Activated gamma-delta T cell treated with Interleukin-2 at 50 U/mL for 16 hours (primary cell): Measurements from ENCODE around the gene MYO1E.
"Not testable (repeated sequence)": the region's sequence is repeated elsewhere in the genome, so short reads cannot be mapped to it uniquely, and the experiment has no call there.

Experiments used
- DNase-seq: peaks from one replicate; pipeline ENCODE4 v3.0.0-alpha.2; 2020

The MYO1E gene

DNA sequence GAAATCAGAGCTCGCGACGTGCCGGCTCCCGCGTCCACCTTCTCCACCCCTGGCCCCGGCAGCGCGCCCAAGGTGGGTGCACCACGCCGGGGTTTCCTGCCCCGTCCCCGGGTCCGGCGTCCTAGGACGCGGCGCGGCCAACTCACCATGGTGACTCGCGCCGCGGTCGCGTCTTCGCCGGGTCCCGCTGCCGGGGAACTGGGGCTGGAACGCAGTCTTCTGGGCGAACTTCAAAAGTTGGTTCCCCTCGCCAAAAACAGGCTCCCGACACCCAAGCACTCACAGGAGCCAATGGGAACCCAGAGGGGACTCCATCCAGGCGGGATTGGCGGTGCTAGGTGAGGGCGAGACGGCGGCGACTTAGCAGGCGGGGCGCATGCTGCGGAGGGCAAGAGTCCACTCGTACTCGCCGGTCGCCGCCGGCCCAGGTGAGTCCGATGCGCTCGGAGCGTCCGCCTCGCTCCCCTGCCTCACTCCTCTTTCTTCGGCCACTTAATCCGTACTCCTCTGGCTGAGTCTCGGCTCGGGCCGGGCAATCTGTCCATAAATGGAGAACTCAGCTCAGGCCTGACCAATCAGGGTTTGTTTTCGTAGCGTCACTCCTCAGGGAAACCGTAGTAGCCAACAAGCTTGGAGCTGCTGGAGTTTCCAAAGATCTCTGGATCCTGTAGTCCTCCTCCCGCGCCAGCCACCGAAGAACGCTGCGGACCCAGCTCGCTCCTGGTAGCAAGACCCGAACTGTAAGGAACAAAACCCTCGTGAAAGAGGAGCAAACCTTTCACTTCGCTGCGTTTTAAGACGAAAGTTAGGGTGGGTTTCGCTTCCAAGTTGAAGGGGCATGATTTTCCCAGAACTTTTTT is at the start of gene MYO1E:
TSS of gene MYO1E (minus strand) at position 520 of the 860 bp plus-strand sequence. CDS start at position 149, 371 bp downstream.
- peak; percentile 14 for DNase-seq

DNA sequence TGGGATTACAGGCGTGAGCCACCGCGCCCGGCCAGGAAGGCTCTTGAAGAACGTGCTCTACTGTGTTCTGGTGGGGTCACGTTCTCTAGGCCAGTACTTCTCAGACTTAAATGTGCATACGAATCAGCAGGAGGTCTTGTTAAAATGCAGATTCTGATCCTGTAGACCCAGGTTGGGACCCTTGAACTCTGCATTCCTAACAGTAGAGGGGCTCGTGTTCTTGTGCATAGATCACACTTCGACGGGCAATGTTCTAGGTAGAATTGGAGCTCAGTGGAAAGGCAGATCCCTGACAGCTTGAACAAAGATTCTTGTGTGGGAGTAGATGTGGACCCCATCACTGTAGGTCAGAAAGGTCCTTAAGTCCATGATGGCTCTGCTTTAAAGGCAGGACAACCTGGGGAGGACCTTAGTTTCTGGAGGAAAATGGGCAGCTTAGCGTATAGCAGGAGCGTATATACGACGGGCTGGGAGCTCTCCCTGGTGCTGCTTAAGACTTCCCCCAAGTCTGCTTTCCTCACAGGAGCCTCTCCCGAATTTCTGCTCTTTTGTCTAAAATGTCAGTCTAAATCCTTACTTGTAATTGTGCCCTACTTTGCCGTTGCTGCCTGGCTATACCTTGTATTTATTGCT is 48.4 kb upstream of the MYO1E start:
- DNase-seq = no peak

DNA sequence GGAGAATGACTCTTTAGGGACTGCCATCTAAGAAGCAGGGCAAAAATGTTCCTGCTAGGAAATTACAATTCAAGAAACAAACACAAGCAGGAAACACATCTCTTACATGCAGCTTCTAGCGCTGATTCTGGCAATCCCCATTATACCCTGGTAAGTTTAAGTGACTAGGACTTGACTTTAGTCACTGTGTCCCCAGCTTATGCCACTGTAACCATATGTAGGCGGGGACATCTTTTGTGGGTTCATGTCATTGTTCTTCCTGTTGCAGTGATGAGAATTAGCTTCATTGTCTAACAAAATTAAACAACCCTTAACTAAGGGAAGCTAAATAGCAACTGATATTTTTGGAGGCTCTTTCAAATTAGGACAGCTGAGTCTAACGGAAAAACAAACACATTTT is 47.4 kb upstream of the MYO1E start:
- DNase-seq = no peak

DNA sequence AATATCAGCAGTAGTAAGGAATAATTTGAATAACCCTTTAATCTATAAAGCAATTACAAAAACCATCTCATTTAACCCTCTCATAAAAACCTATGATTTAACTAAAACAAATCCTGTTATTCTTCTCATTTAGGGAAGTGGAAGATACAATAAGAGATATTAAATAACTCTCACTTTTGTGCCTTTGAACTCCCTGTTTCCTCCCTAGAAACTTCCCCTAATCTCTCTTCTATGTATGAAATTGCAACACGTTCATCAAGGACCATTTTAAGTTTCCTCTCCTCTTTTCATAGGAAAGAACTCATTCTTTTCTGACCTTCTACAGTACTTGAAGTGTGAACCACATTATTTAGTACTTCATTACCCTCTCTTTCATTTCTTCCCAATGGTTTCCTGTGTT is 46.5 kb upstream of the MYO1E start:
- no peak for DNase-seq

DNA sequence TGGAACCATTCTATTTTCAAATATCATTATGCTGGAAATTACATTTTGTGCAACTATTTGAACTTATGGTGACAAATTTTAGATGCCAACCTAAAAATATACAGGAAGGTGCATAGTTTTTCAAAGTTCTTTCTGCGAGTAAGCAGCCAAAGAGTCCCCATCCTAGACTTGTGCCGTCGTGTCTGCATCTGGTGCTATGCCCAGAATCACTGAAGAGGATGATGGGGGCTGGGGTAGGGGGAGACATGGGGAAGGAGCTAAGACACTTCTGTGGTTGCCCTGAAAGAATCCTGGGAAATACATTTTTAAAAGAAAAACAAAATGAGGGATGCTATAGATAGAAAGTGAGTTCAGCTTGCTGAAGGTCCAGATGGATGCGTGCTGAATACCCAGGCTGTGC is 44.1 kb upstream of the MYO1E start:
- no peak for DNase-seq

DNA sequence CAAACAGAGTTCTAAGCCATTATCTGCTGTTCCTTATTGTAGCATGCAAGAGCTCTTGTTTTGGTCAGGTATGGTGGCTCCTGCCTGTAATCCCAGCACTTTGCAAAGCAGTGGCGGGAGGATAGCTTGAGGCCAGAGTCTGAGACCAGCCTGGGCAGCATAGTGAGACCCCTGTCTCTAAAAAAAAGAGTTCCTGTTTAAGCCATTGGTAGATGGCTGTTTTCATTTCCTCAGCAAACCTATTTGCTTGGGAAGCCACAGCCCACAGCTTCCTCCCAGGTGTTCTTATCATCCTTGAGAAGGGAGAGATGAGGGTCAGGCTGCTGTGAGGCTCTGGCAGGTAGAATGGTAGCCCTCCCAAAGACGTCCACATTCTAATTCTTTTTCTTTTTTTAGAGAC is 40.9 kb upstream of the MYO1E start:
- DNase-seq = no peak

GRCh38 chr15:59410391-59410896 is 37.8 kb upstream of the MYO1E start:
- no peak for DNase-seq

GRCh38 chr15:59407946-59408345 is 35.3 kb upstream of the MYO1E start:
- DNase-seq = no peak

- DNase-seq = no peak
Observed at GRCh38 chr15:59406446-59406845, 33.8 kb upstream of the MYO1E start.

- no peak for DNase-seq
Observed at GRCh38 chr15:59405079-59405478, 32.4 kb upstream of the MYO1E start.

GRCh38 chr15:59401824-59402569 is 29.3 kb upstream of the MYO1E start:
- no peak for DNase-seq

DNA sequence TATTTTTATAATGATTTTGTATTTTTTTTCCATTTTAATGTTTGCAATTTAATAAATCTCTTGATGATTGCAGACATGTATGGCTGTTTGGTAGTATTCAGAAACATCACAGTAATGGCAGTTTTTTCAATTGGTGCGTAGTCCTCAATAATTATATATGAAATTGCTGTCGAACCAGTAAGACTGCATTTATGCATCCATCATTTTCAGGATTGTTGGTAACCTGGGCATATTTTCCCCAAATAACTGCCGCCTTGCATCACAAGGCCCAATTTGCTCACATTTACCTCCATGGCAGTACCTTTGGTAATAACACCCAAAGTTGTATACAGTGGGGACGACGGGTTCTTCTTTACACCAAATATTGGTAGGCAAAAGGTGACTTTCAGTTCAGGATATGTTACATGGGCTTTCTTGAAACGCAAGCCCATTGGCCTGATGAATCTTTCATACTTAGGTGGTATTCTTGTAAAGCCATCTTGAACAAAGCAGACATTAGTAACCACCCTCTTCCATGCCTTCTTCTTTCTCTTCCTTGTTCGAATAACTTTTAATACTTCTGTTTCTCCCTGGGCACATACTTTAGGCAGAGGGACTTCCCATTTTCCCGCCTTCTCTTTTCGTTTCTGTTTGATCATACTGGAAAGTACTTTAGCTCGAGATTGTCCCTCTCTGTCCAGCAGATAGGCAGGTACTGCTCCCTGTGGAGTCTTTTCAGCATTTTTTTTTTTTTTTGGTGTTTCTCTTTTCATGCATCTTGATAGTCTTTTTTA is 28.6 kb upstream of the MYO1E start:
- not testable (repeated sequence) for DNase-seq

DNA sequence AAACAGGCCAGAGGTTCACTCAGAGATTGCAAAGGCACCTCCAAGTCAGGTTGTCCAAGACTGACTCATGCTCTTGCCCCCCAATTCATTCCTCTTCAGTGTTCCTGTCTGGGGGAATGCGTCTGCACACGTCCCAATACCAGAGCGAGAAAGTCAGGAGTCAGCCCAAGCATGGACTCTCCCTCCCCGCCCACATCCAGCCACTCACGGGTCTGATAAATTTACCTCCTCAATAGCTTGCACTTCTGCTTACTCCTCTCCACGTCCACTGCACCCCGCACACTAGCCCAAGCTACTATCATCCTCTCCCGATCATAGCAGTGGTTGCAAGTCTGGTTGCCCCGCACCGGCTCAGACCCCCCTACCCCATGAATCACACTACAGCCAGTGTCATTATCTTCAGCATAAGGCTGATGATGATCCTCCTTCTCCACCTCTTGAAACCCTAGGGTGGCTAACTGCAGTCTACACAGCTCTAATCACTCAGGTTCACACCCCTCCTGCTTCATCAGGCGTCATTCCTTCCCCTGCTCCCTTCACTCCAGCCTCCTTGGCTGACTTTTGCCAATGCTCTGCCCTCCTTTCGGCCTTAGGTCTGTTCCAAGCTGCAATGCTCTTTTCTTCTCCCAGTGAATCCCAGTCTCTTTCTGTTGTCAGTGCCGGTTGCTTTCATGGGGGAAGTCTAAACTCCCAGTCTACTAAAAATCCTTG is 27.6 kb upstream of the MYO1E start:
- DNase-seq = no peak

DNA sequence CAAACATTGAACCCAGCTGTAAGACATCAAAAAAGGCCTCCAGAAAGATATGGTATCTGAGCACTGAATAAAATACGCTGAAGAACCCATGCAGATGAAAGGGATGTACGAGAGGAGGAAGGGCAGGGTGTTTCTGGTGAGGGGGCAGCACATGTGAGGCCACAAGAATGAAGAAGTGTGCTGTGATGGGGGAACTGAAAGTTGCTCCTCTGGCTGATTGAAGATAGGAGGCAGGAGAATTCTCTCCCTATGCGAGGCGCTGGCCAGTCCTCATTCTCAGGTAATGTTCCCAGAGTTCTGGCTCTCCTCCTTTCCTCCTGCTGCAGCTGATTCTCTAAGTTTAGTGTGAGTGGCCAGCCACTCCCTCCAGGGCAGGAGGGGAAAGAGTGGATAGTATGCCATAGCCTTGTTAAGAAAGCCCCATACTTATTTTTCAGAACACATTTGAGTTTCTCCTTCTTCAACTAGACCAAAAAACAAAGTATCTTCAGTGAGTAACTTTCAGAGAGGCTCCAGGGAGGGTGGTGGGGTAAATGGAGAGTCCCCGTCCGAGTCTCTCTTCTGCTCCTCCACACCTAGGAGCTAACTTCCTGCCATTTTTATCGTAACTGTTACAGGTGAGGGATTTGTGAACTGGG is 26.9 kb upstream of the MYO1E start:
- no peak for DNase-seq

- no peak for DNase-seq
Observed at GRCh38 chr15:59398220-59398619, 25.5 kb upstream of the MYO1E start.

DNA sequence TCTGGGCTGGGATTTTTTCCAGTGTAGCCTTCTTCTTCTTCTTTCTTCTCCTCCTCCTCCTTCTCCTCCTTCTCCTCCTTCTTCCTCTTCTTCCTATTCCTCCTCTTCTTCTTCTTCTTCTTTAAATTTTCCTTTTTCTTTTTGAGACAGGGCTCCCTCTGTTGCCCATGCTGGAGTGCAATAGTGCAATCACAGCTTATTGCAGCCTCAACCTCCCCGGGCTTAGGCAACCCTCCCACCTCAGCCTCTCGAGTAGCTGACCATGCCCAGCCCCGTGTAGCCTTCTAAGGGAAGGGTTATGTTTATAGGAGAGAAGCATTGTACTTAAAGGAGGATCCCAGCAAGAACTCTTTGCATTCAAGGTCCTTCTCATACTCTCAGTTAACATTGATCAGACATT is 24.0 kb upstream of the MYO1E start:
- no peak for DNase-seq

GRCh38 chr15:59396211-59396610 is 23.5 kb upstream of the MYO1E start:
- no peak for DNase-seq

GRCh38 chr15:59394166-59394661 is 21.5 kb upstream of the MYO1E start:
- no peak for DNase-seq

DNA sequence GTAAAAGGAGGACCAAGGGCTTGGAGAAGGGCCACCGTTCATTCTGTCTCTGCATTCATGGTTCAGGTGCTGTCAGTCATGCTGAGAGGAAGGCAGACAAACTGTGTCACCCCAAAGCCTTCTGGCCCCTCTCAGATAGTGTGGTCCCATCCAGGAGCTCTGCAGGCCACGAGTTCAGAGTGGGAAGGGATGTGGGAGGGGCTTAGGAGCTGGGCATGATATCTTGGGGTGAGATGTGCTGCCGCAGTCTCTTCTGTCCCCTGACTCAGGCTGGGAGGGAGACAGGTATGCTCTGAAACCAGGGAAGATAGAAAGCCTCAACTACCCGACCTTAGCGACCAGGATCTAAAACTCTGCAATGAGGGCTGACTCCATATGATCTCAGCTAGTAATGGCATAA is 19.6 kb upstream of the MYO1E start:
- DNase-seq = no peak

- no peak for DNase-seq
Observed at GRCh38 chr15:59388670-59389069, 16.0 kb upstream of the MYO1E start.

DNA sequence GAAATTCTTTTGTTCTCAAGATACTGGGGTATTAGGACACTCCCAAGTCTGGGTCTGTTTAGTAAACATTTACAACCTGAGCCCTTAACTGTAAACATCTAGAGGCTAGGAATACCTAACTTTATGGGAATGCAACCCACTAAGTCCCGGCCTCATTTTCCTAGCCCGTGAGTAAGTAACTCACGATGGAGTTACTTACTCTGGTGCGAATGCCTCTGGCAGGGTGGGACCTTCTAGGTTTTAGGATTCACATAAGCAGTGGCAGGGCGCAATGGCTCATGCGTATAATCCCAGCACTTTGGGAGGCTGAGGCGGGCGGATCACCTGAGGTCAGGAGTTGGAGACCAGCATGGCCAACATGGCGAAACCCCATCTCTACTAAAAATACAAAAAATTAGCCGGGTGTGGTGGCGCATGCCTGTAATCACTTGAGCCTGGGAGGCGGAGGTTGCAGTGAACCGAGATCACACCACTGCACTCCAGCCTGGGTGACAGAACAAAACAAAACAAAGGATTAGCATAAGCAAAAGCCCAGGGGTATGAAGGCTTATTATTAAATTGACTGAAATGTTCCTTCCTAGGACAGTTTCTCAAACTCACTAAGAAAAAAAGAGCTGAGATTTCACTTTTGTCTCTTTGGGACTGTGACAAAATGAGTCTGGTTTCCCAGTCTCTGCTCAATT is 14.7 kb upstream of the MYO1E start:
- DNase-seq = not testable (repeated sequence)
